ENCODE measurements around the gene PCDHA10.

The PCDHA10 gene

DNA sequence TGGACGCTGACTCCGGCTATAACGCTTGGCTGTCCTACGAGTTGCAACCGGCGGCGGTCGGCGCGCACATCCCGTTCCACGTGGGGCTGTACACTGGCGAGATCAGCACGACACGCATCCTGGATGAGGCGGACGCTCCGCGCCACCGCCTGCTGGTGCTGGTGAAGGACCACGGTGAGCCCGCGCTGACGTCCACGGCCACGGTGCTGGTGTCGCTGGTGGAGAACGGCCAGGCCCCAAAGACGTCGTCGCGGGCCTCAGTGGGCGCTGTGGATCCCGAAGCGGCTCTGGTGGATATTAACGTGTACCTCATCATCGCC lies 21.5 kb downstream of the PCDHA10 start:
- Histone ChIP-seq H3K27ac (ENCODE audit: low read length) (no peak overlapping the region), H3K27me3 (ENCODE audit: low read depth, low read length) (no peaks in the 10 kb centered on the region), H3K4me3 (ENCODE audit: low read depth in 1 of 2, low read length in 2 of 2) (no peak overlapping the region), H3K9me3 (ENCODE audit: control insufficient read depth in 1 of 2, low read length in 2 of 2) (peaks cover 7 to 31% of the 10 kb centered on the region in 2 donors), H3K4me1 (ENCODE audit: control insufficient read depth in 1 of 2, insufficient read depth in 2 of 2, low read length in 2 of 2) (peaks cover 0 to 3% of the 10 kb centered on the region in 2 donors), H3K36me3 (ENCODE audit: control insufficient read depth in 1 of 2, insufficient read depth in 2 of 2, low read length in 2 of 2) (no peaks in the 10 kb centered on the region)

DNA sequence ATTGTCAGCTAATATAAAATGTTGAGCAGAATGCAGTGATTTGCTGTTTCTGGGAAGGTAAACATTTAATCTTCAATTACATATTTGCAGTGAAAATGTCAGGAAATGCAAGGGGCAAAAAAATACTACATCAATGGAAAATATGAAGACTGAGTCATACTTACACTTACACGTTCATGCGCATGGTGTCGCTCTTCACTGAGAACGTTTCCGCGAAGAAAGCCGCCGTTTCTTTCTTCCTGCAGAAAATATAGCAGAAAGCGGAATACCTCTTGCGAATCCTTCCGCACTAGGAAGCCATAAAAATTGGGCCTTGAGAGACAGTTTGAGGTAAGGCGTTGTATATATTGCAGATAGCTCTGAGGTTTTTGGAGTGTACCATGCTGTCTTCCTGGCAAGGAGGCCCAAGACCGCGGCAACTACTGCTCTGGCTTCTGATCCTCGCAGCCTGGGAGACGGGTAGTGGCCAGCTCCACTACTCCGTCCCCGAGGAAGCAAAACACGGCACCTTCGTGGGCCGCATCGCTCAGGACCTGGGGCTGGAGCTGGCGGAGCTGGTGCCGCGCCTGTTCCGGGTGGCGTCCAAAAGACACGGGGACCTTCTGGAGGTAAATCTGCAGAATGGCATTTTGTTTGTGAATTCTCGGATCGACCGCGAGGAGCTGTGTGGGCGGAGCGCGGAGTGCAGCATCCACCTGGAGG lies 26.3 kb downstream of the PCDHA10 start, which contains the start of gene PCDHA13:
Gene PCDHA13 (plus strand): TSS at position 236 of the 702 bp plus-strand sequence. CDS start 145 bp downstream, at position 381.
- Histone ChIP-seq H3K4me1 (ENCODE audit: control insufficient read depth in 1 of 2, insufficient read depth in 2 of 2, low read length in 2 of 2) (peaks cover 0 to 3% of the 10 kb centered on the region in 2 donors), H3K27me3 (ENCODE audit: low read depth, low read length) (no peaks in the 10 kb centered on the region), H3K36me3 (ENCODE audit: control insufficient read depth in 1 of 2, insufficient read depth in 2 of 2, low read length in 2 of 2) (no peaks in the 10 kb centered on the region), H3K4me3 (ENCODE audit: low read depth in 1 of 2, low read length in 2 of 2) (peak within 1 kb of the TSS; percentile 7 to 48), H3K27ac (ENCODE audit: low read length) (no peak within 1 kb of the TSS), H3K9me3 (ENCODE audit: control insufficient read depth in 1 of 2, low read length in 2 of 2) (peaks cover 5 to 32% of the 10 kb centered on the region in 2 donors)

DNA sequence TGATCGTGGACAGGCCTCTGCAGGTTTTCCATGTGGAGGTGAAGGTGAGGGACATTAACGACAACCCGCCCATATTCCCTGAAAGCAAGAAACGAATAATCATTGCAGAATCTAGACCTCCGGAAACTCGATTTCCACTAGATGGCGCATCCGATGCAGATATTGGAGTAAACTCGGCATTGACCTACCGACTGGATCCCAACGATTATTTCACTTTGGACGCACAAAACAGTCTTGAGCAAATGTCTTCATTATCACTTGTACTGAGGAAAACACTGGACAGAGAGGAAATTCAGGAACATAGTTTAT lies 26.8 kb downstream of the PCDHA10 start:
- Histone ChIP-seq H3K9me3 (ENCODE audit: control insufficient read depth in 1 of 2, low read length in 2 of 2) (peaks cover 5 to 27% of the 10 kb centered on the region in 2 donors), H3K27me3 (ENCODE audit: low read depth, low read length) (no peaks in the 10 kb centered on the region), H3K27ac (ENCODE audit: low read length) (no peak overlapping the region), H3K36me3 (ENCODE audit: control insufficient read depth in 1 of 2, insufficient read depth in 2 of 2, low read length in 2 of 2) (no peaks in the 10 kb centered on the region), H3K4me1 (ENCODE audit: control insufficient read depth in 1 of 2, insufficient read depth in 2 of 2, low read length in 2 of 2) (peaks cover 0 to 3% of the 10 kb centered on the region in 2 donors), H3K4me3 (ENCODE audit: low read depth in 1 of 2, low read length in 2 of 2) (peak overlapping the region in 1 of 2 donors; percentile 48)

DNA sequence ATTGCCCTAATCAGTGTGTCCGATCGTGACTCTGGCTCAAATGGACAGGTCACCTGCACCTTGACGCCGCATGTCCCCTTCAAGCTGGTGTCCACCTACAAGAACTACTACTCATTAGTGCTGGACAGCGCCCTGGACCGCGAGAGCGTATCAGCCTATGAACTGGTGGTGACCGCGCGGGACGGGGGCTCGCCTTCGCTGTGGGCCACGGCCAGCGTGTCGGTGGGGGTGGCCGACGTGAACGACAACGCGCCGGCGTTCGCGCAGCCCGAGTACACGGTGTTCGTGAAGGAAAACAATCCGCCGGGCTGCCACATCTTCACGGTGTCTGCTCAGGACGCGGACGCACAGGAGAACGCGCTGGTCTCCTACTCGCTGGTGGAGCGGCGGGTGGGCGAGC lies 27.7 kb downstream of the PCDHA10 start:
- Histone ChIP-seq H3K4me3 (ENCODE audit: low read depth in 1 of 2, low read length in 2 of 2) (peak overlapping the region in 1 of 2 donors; percentile 19), H3K36me3 (ENCODE audit: control insufficient read depth in 1 of 2, insufficient read depth in 2 of 2, low read length in 2 of 2) (no peaks in the 10 kb centered on the region), H3K27me3 (ENCODE audit: low read depth, low read length) (no peaks in the 10 kb centered on the region), H3K4me1 (ENCODE audit: control insufficient read depth in 1 of 2, insufficient read depth in 2 of 2, low read length in 2 of 2) (peaks cover 0 to 3% of the 10 kb centered on the region in 2 donors), H3K9me3 (ENCODE audit: control insufficient read depth in 1 of 2, low read length in 2 of 2) (peaks cover 5 to 25% of the 10 kb centered on the region in 2 donors), H3K27ac (ENCODE audit: low read length) (no peak overlapping the region)

DNA sequence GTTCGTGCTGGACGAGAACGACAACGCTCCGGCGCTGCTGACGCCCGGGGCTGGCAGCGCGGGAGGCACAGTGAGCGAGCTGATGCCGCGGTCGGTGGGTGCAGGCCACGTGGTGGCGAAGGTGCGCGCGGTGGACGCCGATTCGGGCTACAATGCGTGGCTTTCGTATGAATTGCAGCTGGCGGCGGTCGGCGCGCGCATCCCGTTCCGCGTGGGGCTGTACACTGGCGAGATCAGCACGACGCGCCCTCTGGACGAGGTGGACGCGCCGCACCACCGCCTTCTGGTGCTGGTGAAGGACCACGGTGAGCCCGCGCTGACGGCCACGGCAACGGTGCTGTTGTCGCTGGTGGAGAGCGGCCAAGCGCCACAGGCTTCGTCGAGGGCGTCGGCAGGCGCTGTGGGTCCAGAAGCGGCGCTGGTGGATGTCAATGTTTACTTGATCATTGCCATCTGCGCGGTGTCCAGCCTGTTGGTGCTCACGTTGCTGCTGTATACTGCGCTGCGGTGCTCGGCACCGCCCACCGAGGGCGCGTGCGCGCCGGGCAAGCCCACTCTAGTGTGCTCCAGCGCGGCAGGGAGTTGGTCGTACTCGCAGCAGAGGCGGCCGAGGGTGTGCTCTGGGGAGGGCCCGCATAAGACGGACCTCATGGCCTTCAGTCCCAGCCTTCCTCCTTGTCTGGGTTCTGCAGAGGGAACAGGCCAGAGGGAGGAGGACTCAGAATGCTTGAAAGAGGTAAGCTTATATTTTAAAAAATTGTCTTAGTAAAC lies 28.4 kb downstream of the PCDHA10 start:
- no peaks in the 10 kb centered on the region for H3K27me3 ChIP-seq (ENCODE audit: low read depth, low read length)
- H3K9me3 ChIP-seq (ENCODE audit: control insufficient read depth in 1 of 2, low read length in 2 of 2), result peaks cover 5 to 25% of the 10 kb centered on the region in 2 donors
- H3K4me1 ChIP-seq (ENCODE audit: control insufficient read depth in 1 of 2, insufficient read depth in 2 of 2, low read length in 2 of 2), result peaks cover 0 to 3% of the 10 kb centered on the region in 2 donors
- H3K27ac ChIP-seq (ENCODE audit: low read length), result no peak overlapping the region
- peak overlapping the region in 1 of 2 donors; percentile 19 for H3K4me3 ChIP-seq (ENCODE audit: low read depth in 1 of 2, low read length in 2 of 2)
- H3K36me3 ChIP-seq (ENCODE audit: control insufficient read depth in 1 of 2, insufficient read depth in 2 of 2, low read length in 2 of 2), result no peaks in the 10 kb centered on the region

DNA sequence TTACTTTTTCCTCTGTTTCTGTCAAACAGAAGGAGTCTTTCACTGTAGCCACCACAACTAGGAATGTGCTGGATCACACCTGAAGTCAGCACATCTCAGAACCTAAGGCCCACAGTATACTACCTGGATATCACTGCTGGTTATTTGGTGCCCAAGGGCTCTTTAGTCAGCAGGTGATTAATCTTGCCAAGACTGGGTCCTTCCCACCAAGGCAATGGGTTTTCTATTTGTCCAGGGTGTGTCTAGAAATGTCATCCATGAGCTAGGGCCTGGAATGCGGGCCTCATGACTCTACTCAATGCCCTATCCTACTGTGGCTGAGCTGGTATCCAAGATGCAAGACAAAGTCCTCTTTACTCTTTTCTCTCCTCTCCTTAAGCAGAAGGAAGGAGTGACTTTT lies 60.6 kb downstream of the PCDHA10 start:
- H3K9me3 ChIP-seq (ENCODE audit: control insufficient read depth in 1 of 2, low read length in 2 of 2), result peaks cover 0 to 5% of the 10 kb centered on the region in 2 donors
- no peaks in the 10 kb centered on the region for H3K4me1 ChIP-seq (ENCODE audit: control insufficient read depth in 1 of 2, insufficient read depth in 2 of 2, low read length in 2 of 2)
- no peaks in the 10 kb centered on the region for H3K27me3 ChIP-seq (ENCODE audit: low read depth, low read length)
- H3K36me3 ChIP-seq (ENCODE audit: control insufficient read depth in 1 of 2, insufficient read depth in 2 of 2, low read length in 2 of 2), result no peaks in the 10 kb centered on the region
- H3K4me3 ChIP-seq (ENCODE audit: low read depth in 1 of 2, low read length in 2 of 2), result no peak overlapping the region
- no peak overlapping the region for H3K27ac ChIP-seq (ENCODE audit: low read length)

Measured in muscle layer of duodenum (tissue), 2 donors.